Measurements from ENCODE around the gene PPAN.

DNA sequence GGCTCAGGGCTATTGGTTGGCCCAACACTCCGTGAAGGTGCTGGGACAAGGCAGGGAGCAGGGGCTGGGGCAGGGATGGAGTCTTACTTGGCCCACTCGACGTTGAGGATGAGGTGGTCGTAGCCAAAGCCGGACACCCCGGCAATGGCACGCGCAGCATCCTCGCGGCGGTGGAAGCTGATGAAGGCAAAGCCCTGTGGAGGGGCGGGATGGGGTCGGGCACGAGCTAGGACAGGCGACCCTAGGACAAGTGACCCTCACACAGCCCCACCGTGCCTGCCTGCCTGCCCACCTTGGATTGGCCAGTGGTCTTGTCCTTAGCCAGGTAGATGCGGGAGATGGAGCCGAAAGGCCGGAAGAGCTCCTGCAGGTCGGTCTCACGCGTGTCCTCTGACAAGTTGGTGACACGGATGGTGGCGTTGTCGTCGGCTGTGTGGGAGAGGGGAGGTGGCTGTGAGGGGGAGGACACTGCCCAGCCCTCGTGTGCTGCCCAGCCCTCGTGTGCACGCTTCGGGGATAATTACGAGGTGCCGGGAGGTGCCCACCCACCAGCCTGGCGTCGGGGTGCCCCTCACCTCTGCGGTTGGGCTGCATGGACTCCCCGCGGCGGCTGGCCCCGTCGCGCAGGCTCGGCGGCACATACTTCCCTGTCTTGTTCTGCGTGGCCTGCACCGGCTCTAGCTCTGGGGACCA lies 9.4 kb downstream of the PPAN start:
- TF ChIP-seq POLR2A (IDR thresholded peaks at IDR 0.05): no peak
- TF ChIP-seq, protein P1, sequence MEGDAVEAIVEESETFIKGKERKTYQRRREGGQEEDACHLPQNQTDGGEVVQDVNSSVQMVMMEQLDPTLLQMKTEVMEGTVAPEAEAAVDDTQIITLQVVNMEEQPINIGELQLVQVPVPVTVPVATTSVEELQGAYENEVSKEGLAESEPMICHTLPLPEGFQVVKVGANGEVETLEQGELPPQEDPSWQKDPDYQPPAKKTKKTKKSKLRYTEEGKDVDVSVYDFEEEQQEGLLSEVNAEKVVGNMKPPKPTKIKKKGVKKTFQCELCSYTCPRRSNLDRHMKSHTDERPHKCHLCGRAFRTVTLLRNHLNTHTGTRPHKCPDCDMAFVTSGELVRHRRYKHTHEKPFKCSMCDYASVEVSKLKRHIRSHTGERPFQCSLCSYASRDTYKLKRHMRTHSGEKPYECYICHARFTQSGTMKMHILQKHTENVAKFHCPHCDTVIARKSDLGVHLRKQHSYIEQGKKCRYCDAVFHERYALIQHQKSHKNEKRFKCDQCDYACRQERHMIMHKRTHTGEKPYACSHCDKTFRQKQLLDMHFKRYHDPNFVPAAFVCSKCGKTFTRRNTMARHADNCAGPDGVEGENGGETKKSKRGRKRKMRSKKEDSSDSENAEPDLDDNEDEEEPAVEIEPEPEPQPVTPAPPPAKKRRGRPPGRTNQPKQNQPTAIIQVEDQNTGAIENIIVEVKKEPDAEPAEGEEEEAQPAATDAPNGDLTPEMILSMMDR (IDR thresholded peaks at IDR 0.05): no peak

All from Peyer's patch (tissue), 4 donors.